IMR-90 (cell line): ENCODE measurements around the gene ELMO1.

Experiments
- CEBPB ChIP-seq: IDR thresholded peaks from 2 replicates; pipeline ENCODE4 v1.6.1; 2012; ENCODE audit warnings: low read depth, low read length, improper control_type of control experiment
- CTCF ChIP-seq: conservative IDR thresholded peaks from 2 replicates; pipeline ENCODE4 v1.5.1; 2012; ENCODE audit warnings: mild to moderate bottlenecking, low read depth, low read length, improper control_type of control experiment
- MAFK ChIP-seq: IDR thresholded peaks from 2 replicates; pipeline ENCODE4 v1.6.1; 2012; ENCODE audit warnings: low read depth, low read length, improper control_type of control experiment
- MXI1 ChIP-seq: IDR thresholded peaks from 2 replicates; pipeline ENCODE4 v1.6.1; 2012; ENCODE audit warnings: low read depth, mild to moderate bottlenecking, low read length, moderate library complexity, borderline replicate concordance
- POLR2A ChIP-seq: IDR thresholded peaks from 2 replicates; pipeline ENCODE4 v1.6.1; 2012; ENCODE audit warnings: mild to moderate bottlenecking, low read depth, low read length
- RFX5 ChIP-seq: IDR thresholded peaks from 2 replicates; pipeline ENCODE4 v1.8.0; 2012; ENCODE audit warnings: low read depth, mild to moderate bottlenecking, low read length, moderate library complexity
- SMC3 ChIP-seq: fragments of 150-350 bp; IDR thresholded peaks from 2 replicates; pipeline ENCODE4 v1.6.1; 2016; ENCODE audit warnings: low read depth, mild to moderate bottlenecking, antibody characterized with exemption, low read length, moderate library complexity
- USF2 ChIP-seq: fragments of 150-350 bp; IDR thresholded peaks from 2 replicates; pipeline ENCODE4 v1.6.1; 2017; ENCODE audit warnings: mild to moderate bottlenecking, antibody characterized with exemption, low read length, low read depth

GRCh38 chr7:37318541-37318940, 130.1 kb downstream of the ELMO1 start:
- TF ChIP-seq POLR2A, result no peak
- TF ChIP-seq CTCF, result no peak
- TF ChIP-seq USF2, result no peak
- TF ChIP-seq CEBPB, result no peak
- no peak for TF ChIP-seq MAFK
- TF ChIP-seq SMC3, result no peak
- no peak for TF ChIP-seq MXI1
- TF ChIP-seq RFX5, result no peak
